GM18907 (cell line): Measurements from ENCODE around the gene PDLIM1.
"Not testable (repeated sequence)": the region's sequence is repeated elsewhere in the genome, so short reads cannot be mapped to it uniquely, and the experiment has no call there.

Experiments used
- ATAC-seq: cut with Tn5 transposase; IDR thresholded peaks from one replicate; pipeline ENCODE4 v1.9.1; 2021; ENCODE audit warnings: mild to moderate bottlenecking, moderate library complexity; ENCODE audit not compliant: unreplicated experiment

The PDLIM1 gene

DNA sequence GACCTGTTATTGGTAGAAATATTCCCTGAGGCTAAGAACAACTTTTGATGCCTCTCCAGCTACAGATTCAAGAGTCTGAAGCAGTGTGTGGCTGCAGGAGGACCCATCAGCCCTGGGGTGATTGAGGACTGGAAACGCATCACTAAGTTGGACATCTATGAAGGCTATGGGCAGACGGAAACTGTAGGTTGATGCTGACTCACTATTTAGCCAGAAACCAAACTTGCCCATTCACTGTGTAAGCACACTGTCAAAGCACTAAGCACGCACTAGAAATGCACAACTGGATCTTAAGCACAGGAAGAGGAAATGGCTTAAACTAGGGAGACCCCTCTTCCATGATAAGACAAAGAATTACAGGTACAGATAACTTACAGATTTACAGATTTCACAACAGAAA, 76.0 kb downstream of the PDLIM1 start:
- ATAC-seq, result no peak

DNA sequence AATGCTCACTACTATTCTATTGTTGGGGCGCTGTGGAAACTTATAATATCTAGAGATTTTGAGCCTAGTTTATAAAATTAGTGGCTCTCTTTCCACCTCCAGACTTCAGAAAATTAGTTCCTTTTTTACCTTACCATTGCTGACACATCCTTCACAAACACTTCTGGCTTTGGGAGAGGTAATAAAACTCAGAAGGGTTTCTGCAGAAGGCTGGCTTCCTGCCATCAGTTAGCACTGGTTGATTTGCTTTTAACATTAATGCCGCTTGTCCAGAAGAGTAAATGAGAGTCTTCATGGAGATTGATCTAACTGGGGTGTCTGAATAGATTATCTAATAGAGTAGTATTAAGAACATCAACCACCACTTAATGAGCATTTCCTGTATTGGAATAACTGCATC, 76.4 kb downstream of the PDLIM1 start:
- ATAC-seq, result no peak

DNA sequence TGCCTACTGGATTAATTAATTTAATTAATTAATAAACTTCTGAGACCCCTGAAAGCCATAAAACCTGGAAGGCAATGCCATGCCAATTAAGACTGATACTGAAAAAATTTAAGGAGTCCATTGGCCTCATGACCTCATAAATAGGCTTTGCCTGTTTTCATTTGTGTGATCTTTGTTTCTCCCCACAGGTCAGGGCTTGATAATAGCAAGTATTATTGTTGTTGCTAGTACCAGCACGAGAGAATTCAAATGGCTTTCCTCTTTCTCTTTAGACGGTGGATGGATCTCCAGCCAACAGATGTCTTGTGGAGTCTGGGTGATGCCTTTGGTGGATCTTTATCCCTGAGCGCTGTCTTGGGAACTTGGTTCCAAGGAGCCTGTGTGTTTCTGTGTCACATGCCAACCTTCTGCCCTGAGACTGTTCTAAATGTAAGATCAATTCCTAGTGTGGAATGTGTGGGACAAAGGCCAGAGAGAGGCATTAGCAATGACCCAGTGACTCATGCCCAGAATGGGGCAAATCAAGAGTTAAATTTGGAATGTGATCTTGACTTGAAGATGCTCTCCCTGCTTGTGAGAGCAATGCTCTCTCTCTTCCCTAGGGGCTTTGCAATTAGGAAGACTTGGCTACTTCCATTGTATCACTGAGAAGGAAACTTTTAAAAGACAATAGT, 79.1 kb downstream of the PDLIM1 start:
- no peak for ATAC-seq

DNA sequence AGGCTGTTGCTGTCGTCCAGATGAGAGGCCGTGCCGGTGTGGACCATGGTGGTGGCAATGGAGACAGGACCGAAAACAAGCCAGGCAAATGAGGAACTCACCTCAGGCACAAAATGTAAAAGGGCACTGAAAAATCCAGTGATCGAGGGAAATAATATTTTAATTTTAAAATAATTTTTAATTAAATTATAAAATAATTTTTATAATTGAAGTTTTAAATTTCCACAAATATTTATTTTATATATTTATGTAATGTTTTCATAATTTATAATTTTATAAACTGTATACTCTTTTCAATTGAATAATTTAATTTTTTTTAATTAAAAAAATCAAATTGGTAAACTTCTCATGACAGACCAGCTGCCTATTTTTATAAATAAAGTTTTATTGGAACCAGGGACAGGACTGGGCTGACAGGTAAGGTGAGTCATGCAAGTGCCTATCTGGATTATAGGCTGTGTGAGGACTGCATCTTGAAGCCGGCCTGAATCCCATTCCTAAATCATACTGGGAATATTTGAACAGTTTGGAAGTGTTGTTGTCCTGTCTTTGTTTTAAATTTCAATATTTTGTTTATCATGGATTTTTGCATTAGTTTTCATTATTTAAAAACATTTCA, 81.2 kb downstream of the PDLIM1 start:
- no peak for ATAC-seq

DNA sequence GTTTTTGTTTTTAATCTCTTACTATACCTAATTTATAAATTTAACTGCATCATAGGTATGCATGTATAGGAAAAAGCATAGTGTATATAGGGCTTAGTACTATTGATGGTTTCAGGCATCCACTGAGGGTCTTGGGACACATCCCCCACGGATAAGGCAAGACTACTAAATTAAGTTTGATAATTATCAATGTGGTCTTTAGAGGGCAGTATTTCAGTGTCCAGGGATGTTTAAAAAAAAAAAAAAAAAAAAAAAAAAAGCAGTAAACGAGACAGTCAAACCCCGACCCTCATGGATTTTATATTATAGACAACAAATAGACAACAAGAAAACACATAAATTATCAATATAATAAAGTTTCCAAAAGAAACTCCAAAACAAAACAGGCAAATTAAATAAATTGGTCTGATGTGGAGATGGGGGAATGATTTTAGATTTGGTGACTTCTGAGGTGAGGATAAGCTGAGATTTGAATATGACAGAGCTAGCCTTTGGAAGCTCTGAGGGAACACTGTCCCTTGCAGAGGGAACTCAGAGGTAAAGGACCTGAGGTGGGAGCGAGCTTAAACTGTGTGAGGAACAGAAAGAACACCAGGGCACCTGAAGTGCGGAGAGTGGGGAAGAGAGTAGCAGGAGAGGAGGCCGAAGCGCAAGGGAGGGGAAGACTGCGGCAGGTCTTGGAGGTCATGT, 82.0 kb downstream of the PDLIM1 start:
- ATAC-seq, result no peak

DNA sequence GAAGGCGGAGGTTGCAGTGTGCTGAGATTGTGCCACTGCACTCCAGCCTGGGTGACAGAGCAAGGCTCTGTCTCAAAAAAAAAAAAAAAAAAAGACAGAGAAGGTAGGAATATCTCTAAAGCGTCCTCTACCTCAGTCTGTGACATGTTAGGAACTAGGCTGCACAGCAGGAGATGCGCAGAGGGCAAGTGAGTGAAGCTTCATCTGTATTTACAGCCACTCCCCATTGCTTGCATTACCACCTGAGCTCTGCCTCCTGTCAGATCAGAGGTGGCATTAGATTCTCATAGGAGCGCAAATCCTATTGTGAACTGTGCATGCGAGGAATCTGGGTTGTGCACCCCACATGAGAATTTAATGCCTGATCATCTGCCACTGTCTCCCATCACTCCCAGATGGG, 87.9 kb downstream of the PDLIM1 start:
- not testable (repeated sequence) for ATAC-seq

DNA sequence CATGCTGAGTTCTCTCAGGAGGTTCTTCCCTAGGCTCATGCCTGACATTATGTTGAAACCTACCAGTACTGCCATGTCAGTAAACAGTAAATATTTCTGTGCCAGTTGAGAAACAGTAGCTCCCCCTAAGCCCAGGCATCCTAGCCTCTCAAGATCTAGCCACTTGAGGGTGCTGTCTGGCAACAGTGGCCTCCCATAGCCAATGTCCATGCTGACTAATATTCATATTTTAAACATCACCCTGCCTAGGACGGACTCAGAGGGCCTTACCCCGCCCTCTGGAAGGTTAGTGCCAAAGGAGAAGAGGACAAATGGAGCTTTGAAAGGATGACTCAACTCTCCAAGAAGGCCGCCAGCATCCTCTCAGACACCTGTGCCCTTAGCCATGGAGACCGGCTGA, 89.1 kb downstream of the PDLIM1 start:
- ATAC-seq, result no peak

DNA sequence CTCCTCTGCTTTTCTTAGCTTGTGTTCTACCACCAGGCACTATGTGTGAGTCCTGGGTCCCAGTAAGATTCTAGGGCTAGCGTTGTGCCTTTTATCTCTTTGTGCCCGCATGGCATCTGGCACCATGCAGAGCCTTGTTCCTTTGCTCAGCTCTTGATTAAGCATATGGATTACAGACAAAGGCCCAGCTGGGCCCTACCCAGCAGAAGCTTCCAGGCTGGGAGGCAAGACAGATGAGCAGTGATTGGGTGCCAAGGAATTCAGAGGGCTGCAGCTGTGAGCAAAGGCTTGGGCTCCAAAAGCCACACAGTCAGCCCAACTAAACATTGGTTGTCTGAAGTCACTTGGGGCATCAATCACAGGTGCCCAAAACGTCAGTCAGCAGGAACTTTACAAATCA, 94.8 kb downstream of the PDLIM1 start:
- ATAC-seq, result no peak

DNA sequence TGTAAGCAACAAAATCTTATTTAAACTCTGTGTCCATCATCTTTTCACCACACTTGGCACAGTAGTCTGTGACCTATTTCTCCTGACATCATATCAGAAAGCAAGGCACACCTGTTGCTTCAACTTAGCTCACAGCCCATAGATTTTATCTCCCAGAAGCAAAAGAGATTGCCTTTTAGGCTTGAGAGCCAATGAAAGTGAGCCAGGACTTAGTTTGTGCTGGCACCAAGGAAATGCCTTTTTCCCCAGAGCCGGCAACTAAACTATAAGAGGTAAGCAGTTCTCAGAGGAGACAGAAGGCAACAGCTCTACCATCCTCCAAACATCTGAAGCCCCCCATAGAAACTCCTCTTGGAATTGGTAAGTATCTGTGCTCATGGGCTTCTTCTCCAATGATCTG, 96.9 kb downstream of the PDLIM1 start, which contains the start of gene ACSM6:
Gene ACSM6, plus strand, starts transcription at position 295 of the 400 bp plus-strand sequence. CDS start 248 bp downstream, outside the sequence.
- ATAC-seq, result no peak

DNA sequence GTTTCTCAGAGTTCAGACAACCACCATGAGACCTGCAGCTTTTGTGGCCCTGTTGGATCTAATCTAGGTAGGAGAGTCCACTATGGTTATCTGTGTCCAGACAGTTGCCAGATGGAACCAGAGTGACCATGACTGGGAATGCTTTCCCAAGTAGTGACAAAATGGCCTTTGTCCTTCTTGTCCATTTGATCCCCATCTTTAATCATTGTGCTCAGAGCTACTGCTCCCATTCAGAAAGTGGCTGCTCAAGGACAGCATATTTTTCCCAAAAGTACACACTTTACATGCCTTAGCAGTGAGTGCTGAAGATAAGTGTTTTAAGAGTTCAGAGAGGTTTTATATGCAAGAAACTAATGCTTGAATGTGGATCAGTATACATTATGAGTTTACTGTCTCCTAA, 102.2 kb downstream of the PDLIM1 start:
- no peak for ATAC-seq

DNA sequence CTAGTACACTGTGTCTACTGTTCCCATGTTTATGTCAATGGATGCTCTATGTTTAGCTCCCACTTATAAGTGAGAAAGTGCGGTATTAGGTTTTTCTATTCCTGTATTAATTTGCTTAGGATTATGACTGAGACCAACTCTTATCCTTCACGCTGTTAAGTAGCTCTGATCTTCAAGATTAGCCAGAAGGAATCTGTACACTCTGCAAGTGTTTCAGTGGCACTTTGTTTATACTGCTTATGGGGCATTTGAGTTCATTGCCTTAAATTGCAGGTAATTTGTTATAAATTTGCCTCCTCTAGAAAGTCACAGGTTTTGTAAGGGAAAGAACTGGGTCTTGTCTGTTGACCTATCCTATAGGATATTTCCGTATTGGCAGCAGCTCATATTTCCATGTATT, 103.2 kb downstream of the PDLIM1 start:
- ATAC-seq, result no peak
